ENCODE results near the gene SEMA3C.

The SEMA3C gene

GRCh38 chr7:80884511-80885195, 34.2 kb downstream of the SEMA3C start:
- no peak for DNase-seq

GRCh38 chr7:80883154-80884025, 35.5 kb downstream of the SEMA3C start:
- DNase-seq = no peak

- no peak for DNase-seq
Observed at GRCh38 chr7:80882213-80882801, 36.5 kb downstream of the SEMA3C start.

GRCh38 chr7:80881351-80881900, 37.4 kb downstream of the SEMA3C start:
- no peak for DNase-seq

- DNase-seq = no peak
Observed at GRCh38 chr7:80879849-80880248, 39.0 kb downstream of the SEMA3C start.

GRCh38 chr7:80876894-80877414, 41.9 kb downstream of the SEMA3C start:
- no peak for DNase-seq

- no peak for DNase-seq
Observed at GRCh38 chr7:80875537-80876120, 43.2 kb downstream of the SEMA3C start.

- no peak for DNase-seq
Observed at GRCh38 chr7:80873140-80873539, 45.7 kb downstream of the SEMA3C start.

- peak; percentile 81 to 86 for DNase-seq
Observed at GRCh38 chr7:80871228-80871627, 47.6 kb downstream of the SEMA3C start.

GRCh38 chr7:80870813-80871212, 48.0 kb downstream of the SEMA3C start:
- peak in 1 of 2 experiments; percentile 40 for DNase-seq

GRCh38 chr7:80869821-80870751, 48.8 kb downstream of the SEMA3C start:
- DNase-seq = peak; percentile 62 to 75

- no peak for DNase-seq
Observed at GRCh38 chr7:80869106-80869784, 49.6 kb downstream of the SEMA3C start.

- no peak for DNase-seq
Observed at GRCh38 chr7:80868566-80868965, 50.3 kb downstream of the SEMA3C start.

GRCh38 chr7:80860554-80860953, 58.3 kb downstream of the SEMA3C start:
- no peak for DNase-seq

- DNase-seq = no peak
Observed at GRCh38 chr7:80859272-80859970, 59.4 kb downstream of the SEMA3C start.

GRCh38 chr7:80858141-80858903, 60.5 kb downstream of the SEMA3C start:
- DNase-seq = no peak

- no peak for DNase-seq
Observed at GRCh38 chr7:80856769-80857168, 62.1 kb downstream of the SEMA3C start.

- no peak for DNase-seq
Observed at GRCh38 chr7:80851896-80852476, 66.9 kb downstream of the SEMA3C start.

- no peak for DNase-seq
Observed at GRCh38 chr7:80848841-80849240, 70.0 kb downstream of the SEMA3C start.

Measured in NCI-H526 (cell line).